Measurements from ENCODE around the gene FLT4. TPM values are rescaled to one million over a fixed set of nuclear protein-coding genes. Genes with fewer than 3 reads are reported as not detected.

The FLT4 gene
- total RNA-seq, 2 donors from 2014 or later = 6.9 to 7.9 TPM

DNA sequence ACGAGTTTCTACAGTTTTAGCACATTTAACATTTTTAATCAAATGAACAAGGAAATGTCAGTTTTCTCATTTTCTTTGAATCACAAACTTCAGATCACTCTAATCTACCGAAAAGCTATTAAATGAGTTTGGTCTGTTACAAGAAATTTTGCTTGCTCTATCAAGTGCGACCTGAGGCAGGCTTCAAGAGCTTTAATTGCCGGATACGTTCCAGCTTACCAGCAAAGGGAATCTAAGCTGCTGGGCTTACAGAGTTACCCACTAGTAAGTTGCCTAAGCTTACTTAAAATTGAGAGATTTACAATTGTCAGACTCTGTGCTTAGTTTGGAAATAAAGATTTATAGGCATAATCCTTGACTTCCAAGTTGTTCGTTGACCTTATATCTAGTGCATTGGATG, 68.7 kb downstream of the FLT4 start:
- Mint-ChIP-seq H3K9me3 (no peaks in the 10 kb centered on the region), H3K27me3 (ENCODE audit: insufficient read depth) (peaks cover 5% of the 10 kb centered on the region), H3K36me3 (ENCODE audit: low read depth) (peaks cover 31% of the 10 kb centered on the region), H3K27ac (no peak overlapping the region), H3K4me1 (no peaks in the 10 kb centered on the region), H3K4me3 (no peak overlapping the region)
- Histone ChIP-seq H3K27me3 (ENCODE audit: control insufficient read depth, insufficient read depth, low read length, poor library complexity, severe bottlenecking) (no peaks in the 10 kb centered on the region), H3K4me3 (ENCODE audit: low read length) (no peak overlapping the region), H3K36me3 (ENCODE audit: control insufficient read depth, insufficient read depth, low read length) (peaks cover 30% of the 10 kb centered on the region), H3K4me1 (ENCODE audit: control insufficient read depth, insufficient read depth, low read length) (no peaks in the 10 kb centered on the region), H3K9ac (ENCODE audit: extremely low read depth, low read length, poor library complexity, severe bottlenecking) (no peak overlapping the region), H3K27ac (ENCODE audit: low read depth, low read length) (no peak overlapping the region), H3K9me3 (ENCODE audit: control insufficient read depth, low read length) (no peaks in the 10 kb centered on the region)
- TF ChIP-seq, protein P1, sequence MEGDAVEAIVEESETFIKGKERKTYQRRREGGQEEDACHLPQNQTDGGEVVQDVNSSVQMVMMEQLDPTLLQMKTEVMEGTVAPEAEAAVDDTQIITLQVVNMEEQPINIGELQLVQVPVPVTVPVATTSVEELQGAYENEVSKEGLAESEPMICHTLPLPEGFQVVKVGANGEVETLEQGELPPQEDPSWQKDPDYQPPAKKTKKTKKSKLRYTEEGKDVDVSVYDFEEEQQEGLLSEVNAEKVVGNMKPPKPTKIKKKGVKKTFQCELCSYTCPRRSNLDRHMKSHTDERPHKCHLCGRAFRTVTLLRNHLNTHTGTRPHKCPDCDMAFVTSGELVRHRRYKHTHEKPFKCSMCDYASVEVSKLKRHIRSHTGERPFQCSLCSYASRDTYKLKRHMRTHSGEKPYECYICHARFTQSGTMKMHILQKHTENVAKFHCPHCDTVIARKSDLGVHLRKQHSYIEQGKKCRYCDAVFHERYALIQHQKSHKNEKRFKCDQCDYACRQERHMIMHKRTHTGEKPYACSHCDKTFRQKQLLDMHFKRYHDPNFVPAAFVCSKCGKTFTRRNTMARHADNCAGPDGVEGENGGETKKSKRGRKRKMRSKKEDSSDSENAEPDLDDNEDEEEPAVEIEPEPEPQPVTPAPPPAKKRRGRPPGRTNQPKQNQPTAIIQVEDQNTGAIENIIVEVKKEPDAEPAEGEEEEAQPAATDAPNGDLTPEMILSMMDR (conservative IDR thresholded peaks at IDR 0.05) = no peak
- DNase-seq = no peak
- 92 to 95% methylated on average over 6 of the region's 6 CpGs for WGBS, 2 experiments (ENCODE audit: insufficient coverage in 1 of 2, insufficient read length in 1 of 2)

DNA sequence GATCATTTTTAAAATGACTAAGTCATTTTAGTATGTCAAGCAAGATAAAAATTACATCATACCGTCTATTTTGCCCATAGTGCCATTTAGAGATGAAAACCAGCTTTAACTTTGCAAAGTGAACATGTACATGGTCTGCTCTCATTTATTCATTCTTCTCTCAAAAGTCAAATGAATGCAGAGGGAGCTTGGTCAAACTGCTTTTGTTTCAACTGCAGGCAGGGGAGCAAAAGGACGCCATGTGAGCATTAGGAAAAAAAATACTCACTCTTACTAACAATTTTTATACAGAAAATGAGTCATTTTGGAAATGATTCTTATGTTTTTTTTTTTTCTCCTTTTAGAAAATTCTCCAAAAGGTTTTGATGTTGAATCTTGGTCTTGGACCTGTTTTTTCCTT, 73.8 kb downstream of the FLT4 start:
- H3K27ac ChIP-seq (ENCODE audit: low read depth, low read length) = no peak overlapping the region
- H3K4me3 ChIP-seq (ENCODE audit: low read length) = no peak overlapping the region
- H3K9me3 ChIP-seq (ENCODE audit: control insufficient read depth, low read length) = no peaks in the 10 kb centered on the region
- no peaks in the 10 kb centered on the region for H3K27me3 ChIP-seq (ENCODE audit: control insufficient read depth, insufficient read depth, low read length, poor library complexity, severe bottlenecking)
- H3K4me1 ChIP-seq (ENCODE audit: control insufficient read depth, insufficient read depth, low read length) = no peaks in the 10 kb centered on the region
- H3K9me3 Mint-ChIP-seq = no peaks in the 10 kb centered on the region
- H3K27me3 Mint-ChIP-seq (ENCODE audit: insufficient read depth) = no peaks in the 10 kb centered on the region
- no peaks in the 10 kb centered on the region for H3K4me1 Mint-ChIP-seq
- H3K36me3 ChIP-seq (ENCODE audit: control insufficient read depth, insufficient read depth, low read length) = peaks cover 80% of the 10 kb centered on the region
- H3K4me3 Mint-ChIP-seq = no peak overlapping the region
- H3K27ac Mint-ChIP-seq = no peak overlapping the region
- 80 to 86% methylated on average over 1 to 2 of the region's 2 CpGs for WGBS, 2 experiments (ENCODE audit: insufficient coverage in 1 of 2, insufficient read length in 1 of 2)
- H3K9ac ChIP-seq (ENCODE audit: extremely low read depth, low read length, poor library complexity, severe bottlenecking) = no peak overlapping the region
- H3K36me3 Mint-ChIP-seq (ENCODE audit: low read depth) = peaks cover 66% of the 10 kb centered on the region
- TF ChIP-seq, protein P1 (conservative IDR thresholded peaks at IDR 0.05) = no peak
- no peak for DNase-seq

DNA sequence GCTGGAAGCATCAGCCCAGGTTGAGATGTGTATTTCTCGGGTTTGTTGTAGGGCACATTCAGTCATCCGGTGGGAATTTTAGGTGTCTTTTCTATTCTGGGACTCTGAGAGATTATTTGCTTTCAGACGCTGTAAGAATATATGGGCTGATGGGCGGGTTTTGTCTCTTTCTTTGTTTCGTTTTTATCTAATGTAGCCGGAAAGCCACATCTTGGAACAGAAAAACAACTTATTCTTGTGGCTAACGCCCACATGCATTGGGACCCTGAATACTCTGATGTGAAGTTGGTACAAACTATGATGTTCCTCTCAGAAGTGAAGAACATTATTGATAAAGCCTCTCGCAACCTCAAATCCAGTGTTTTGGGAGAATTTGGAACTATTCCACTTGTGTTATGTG, 80.5 kb downstream of the FLT4 start:
- Mint-ChIP-seq H3K4me3 (no peak overlapping the region), H3K27me3 (ENCODE audit: insufficient read depth) (no peaks in the 10 kb centered on the region), H3K4me1 (no peaks in the 10 kb centered on the region), H3K27ac (no peak overlapping the region), H3K9me3 (no peaks in the 10 kb centered on the region), H3K36me3 (ENCODE audit: low read depth) (peaks cover 83% of the 10 kb centered on the region)
- TF ChIP-seq, protein P1 (conservative IDR thresholded peaks at IDR 0.05) = no peak
- no peak overlapping the region for H3K27ac ChIP-seq (ENCODE audit: low read depth, low read length)
- WGBS, 2 experiments (ENCODE audit: insufficient coverage in 1 of 2, insufficient read length in 1 of 2) = 83 to 86% methylated on average over 7 to 8 of the region's 8 CpGs
- DNase-seq = no peak
- H3K4me3 ChIP-seq (ENCODE audit: low read length) = no peak overlapping the region
- H3K9ac ChIP-seq (ENCODE audit: extremely low read depth, low read length, poor library complexity, severe bottlenecking) = no peak overlapping the region
- H3K4me1 ChIP-seq (ENCODE audit: control insufficient read depth, insufficient read depth, low read length) = no peaks in the 10 kb centered on the region
- no peaks in the 10 kb centered on the region for H3K27me3 ChIP-seq (ENCODE audit: control insufficient read depth, insufficient read depth, low read length, poor library complexity, severe bottlenecking)
- peaks cover 90% of the 10 kb centered on the region for H3K36me3 ChIP-seq (ENCODE audit: control insufficient read depth, insufficient read depth, low read length)
- H3K9me3 ChIP-seq (ENCODE audit: control insufficient read depth, low read length) = no peaks in the 10 kb centered on the region
